Skeletal muscle satellite cell (primary cell): ENCODE results near the gene VSTM4.

Source experiments
- H3K27me3 ChIP-seq: 2 replicates; pipeline ENCODE4 v1.7.0; 2013; ENCODE audit warnings: low read length; ENCODE audit not compliant: control insufficient read depth, insufficient read depth
- H3K36me3 ChIP-seq: 2 replicates; pipeline ENCODE4 v1.7.0; 2013; ENCODE audit warnings: mild to moderate bottlenecking, control low read depth, low read length; ENCODE audit not compliant: insufficient read depth
- H3K4me1 ChIP-seq: 2 replicates; pipeline ENCODE4 v1.7.0; 2013; ENCODE audit warnings: low read length; ENCODE audit not compliant: control insufficient read depth, insufficient read depth
- H3K4me2 ChIP-seq: 2 replicates; pipeline ENCODE4 v1.7.0; 2013; ENCODE audit warnings: mild to moderate bottlenecking, low read length
- H3K4me3 ChIP-seq: 2 replicates; pipeline ENCODE4 v1.7.0; 2013; ENCODE audit warnings: low read length
- H3K9ac ChIP-seq: 2 replicates; pipeline ENCODE4 v1.7.0; 2013; ENCODE audit warnings: mild to moderate bottlenecking, low read depth, low read length, moderate library complexity
- H3K9me3 ChIP-seq: replicated peaks from 2 replicates; pipeline ENCODE4 v1.7.0; 2013; ENCODE audit warnings: mild to moderate bottlenecking, control low read depth, low read length

Gene VSTM4

DNA sequence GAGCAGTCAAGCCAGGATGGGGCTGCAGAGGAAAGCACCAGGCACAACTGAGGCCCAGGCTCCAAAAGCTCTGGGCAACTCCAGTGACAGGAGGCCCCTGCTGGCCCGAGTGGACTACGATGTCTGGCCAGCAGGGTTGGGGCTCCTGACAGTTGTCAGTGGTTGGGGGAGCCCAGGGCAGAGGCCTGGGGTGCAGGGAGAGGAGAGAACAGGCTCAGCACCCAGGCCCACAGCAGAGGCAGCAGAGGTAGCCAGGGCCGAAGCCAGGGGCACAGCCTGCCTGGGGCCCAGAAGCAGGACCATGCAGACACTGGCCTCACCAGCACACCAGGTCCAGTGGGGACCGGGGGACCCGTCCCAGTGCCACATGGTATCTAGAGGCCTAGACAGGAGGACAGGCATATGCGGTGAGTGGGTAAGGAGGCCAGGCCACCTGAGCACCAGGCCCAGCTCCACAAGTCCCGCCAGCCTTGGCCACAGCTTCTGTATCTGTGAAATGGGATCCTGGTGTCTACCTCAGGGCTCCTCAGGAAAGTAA is 129.6 kb downstream of the VSTM4 start:
- no peaks in the 10 kb centered on the region for H3K4me1 ChIP-seq
- H3K9ac ChIP-seq = no peak overlapping the region
- H3K36me3 ChIP-seq = no peaks in the 10 kb centered on the region
- H3K4me2 ChIP-seq = no peak overlapping the region
- H3K4me3 ChIP-seq = no peak overlapping the region
- H3K27me3 ChIP-seq = peaks cover 18% of the 10 kb centered on the region
- H3K9me3 ChIP-seq = no peaks in the 10 kb centered on the region

DNA sequence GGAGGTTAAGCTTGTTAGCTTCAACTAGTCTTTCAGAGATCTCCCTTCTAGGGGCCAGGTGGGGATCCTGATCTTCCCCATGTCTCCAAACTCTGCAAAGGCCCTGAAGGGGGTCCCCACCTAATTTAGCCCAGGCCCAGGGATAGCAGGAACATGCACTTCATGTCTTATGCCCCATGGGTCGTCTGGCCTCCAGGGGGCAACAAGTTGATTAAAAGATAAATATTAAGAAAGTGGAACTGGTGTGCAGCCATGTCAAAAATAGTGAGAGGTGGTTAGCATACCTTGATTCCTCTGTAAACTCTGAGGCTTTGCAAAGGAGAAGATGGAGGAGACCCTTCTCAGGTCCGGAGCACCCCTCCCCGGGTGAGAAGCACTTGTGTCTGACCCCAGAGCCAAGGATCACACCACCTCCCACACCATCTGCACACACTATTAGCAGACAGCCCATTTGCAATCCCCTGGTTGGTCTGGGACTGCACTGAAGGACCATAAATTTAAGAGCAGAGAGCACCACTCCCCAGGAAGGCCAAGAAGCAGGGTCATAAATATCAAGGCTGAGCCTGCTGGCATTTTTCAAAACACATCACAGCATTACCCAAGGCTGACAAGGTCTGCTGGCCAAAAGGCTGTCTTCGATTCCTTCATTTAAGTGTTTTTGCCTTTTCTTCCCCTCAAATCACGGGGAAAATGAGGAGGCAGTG is 131.5 kb downstream of the VSTM4 start:
- Histone ChIP-seq H3K9me3 (no peaks in the 10 kb centered on the region), H3K4me1 (no peaks in the 10 kb centered on the region), H3K36me3 (no peaks in the 10 kb centered on the region), H3K27me3 (peaks cover 20% of the 10 kb centered on the region), H3K4me3 (no peak overlapping the region), H3K4me2 (no peak overlapping the region), H3K9ac (no peak overlapping the region)

DNA sequence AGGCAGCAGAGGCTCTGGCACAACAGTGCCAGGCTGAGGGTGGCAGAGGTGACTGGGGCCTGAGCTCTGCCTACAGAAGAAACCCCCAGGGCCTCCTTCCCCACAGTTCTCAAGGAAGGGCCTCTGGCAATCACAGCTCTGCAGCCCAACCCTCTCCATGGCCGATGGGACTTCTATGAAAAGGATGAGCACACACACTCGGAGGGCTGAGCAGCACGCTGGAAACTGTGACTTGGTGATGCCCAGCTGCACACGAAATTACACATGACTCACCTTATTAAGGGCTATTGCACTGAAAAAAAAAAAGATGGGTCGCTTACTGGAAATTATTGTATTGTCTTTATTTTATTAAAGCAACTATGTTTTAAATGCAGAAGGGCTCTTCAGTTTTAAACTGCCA is 132.7 kb downstream of the VSTM4 start:
- Histone ChIP-seq H3K9me3 (no peaks in the 10 kb centered on the region), H3K4me1 (no peaks in the 10 kb centered on the region), H3K27me3 (peaks cover 18% of the 10 kb centered on the region), H3K36me3 (no peaks in the 10 kb centered on the region), H3K9ac (no peak overlapping the region), H3K4me3 (no peak overlapping the region), H3K4me2 (no peak overlapping the region)

DNA sequence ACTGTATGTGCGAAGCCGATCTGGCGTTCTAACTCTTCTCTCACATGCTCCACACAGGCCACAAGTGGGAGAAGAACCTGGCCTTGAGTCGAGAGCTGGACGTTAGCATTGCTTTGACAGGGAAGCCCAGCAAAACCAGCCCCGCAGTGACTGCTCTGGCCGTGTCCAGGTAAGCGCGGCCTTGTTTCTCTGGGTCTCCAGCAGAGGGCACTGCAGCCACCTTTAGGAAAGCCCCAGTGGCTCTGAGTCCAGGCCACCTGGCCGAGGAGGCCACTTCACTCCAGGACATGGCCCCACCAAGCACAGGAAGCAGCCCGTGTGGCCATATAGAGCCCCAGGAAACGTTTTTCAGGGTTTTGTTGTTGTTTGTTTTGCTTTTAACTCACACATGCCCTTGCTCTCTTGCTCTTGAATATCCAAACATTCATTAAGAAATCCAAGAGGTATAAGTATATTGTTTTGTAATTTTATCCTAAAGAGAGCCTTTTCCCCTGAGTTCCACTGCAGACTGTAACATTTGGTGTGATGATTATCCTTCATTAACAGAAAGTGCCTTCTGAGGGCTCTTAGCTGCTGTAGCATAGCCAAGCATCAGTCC is 133.9 kb downstream of the VSTM4 start:
- H3K9me3 ChIP-seq = no peaks in the 10 kb centered on the region
- peaks cover 14% of the 10 kb centered on the region for H3K27me3 ChIP-seq
- H3K4me3 ChIP-seq = no peak overlapping the region
- H3K4me1 ChIP-seq = no peaks in the 10 kb centered on the region
- H3K36me3 ChIP-seq = no peaks in the 10 kb centered on the region
- H3K9ac ChIP-seq = no peak overlapping the region
- H3K4me2 ChIP-seq = no peak overlapping the region

DNA sequence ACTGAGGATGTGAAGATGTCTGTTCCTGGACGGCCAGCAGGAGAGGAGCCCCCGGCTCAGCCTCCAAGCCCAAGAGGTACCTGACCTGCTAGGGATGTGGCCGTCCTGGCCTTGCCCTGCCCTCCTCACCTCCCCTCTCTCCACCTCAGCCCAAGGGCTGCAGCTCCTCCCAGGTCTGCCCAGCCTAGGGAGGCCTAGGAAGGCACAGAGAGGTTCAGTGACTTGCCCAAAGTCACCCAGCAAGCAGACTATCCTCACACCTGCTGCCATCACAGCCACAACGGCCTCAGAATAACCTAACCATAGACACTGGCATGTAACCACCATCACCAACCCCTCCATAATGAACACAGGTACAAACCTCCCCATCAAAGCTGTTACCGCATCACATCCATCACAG is 137.0 kb downstream of the VSTM4 start:
- Histone ChIP-seq H3K36me3 (no peaks in the 10 kb centered on the region), H3K9ac (no peak overlapping the region), H3K27me3 (peaks cover 11% of the 10 kb centered on the region), H3K4me2 (no peak overlapping the region), H3K4me3 (no peak overlapping the region), H3K4me1 (no peaks in the 10 kb centered on the region), H3K9me3 (no peaks in the 10 kb centered on the region)

DNA sequence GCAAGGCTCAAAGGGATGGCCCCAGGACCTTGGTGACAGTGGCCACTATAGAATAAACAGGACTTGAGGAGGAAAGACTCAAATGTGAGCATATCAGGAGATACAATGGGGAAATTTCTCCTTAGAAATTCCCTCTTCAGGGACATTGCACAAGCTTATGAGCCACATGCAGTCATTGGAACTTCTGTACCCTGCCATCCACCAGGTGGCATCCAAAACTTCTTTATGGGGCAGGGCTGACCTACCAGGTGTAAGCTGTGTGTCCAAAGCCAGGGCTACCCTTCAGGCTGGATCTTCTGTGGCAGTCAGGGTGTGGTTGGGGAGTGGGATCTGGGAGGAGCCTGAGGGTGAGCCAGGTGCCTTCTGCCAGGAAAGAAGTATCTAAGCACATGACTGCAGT is 139.1 kb downstream of the VSTM4 start:
- Histone ChIP-seq H3K4me2 (no peak overlapping the region), H3K9ac (no peak overlapping the region), H3K4me1 (no peaks in the 10 kb centered on the region), H3K9me3 (no peaks in the 10 kb centered on the region), H3K27me3 (peaks cover 16% of the 10 kb centered on the region), H3K4me3 (no peak overlapping the region), H3K36me3 (no peaks in the 10 kb centered on the region)

DNA sequence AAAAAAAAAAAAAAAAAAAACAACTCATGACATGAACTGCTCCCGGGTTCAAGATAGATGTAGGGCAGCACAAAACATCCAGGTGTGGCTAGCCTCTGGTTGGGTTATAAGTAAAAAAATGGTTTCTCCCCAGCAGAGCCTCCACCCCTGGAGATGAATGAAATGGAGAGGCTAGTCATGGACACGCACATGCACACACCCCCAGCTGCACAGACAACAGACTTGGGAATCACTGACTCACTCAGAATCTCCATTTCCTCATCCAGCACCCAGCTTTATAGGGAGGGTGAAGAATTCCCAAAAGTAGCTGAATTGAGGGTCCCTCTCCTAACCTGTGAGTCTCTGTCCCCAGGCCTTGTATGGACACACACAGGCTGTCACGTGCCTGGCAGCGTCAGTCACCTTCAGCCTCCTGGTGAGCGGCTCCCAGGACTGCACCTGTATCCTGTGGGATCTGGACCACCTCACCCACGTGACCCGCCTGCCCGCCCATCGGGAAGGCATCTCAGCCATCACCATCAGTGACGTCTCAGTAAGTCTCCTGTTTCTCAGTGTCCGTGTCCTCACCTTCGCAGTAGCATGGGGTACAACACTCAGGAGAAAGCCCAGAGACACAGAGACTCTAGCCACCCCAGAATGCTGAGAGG is 140.7 kb downstream of the VSTM4 start:
- H3K9me3 ChIP-seq = no peaks in the 10 kb centered on the region
- H3K36me3 ChIP-seq = no peaks in the 10 kb centered on the region

DNA sequence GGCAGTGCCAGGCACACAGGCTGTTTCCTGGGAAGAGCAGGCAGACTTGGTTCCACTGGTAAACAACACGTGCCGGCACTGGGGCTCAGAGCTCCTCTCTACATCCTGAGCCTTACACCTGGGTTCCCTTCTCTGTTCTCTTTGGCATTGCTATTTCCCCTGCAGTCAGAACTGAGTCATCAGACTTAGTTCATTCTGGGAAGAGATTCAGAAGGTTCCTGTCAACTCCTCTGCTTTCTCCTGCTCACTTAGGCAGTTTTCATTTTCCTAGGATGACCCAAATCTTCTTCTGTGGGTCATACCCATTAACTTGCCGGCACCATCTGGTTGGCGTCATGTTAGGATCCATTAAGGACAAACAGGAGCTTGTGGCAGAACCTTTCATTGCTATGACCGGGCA is 142.3 kb downstream of the VSTM4 start:
- H3K4me2 ChIP-seq = no peak overlapping the region
- H3K4me3 ChIP-seq = no peak overlapping the region
- H3K36me3 ChIP-seq = no peaks in the 10 kb centered on the region
- no peak overlapping the region for H3K9ac ChIP-seq
- no peaks in the 10 kb centered on the region for H3K9me3 ChIP-seq
- H3K4me1 ChIP-seq = no peaks in the 10 kb centered on the region
- peaks cover 5% of the 10 kb centered on the region for H3K27me3 ChIP-seq

More for the DNA sequence above, 140.7 kb downstream of the VSTM4 start:
- H3K4me2 ChIP-seq = no peak overlapping the region
- no peak overlapping the region for H3K4me3 ChIP-seq
- no peaks in the 10 kb centered on the region for H3K4me1 ChIP-seq
- no peak overlapping the region for H3K9ac ChIP-seq
- H3K27me3 ChIP-seq = peaks cover 10% of the 10 kb centered on the region

DNA sequence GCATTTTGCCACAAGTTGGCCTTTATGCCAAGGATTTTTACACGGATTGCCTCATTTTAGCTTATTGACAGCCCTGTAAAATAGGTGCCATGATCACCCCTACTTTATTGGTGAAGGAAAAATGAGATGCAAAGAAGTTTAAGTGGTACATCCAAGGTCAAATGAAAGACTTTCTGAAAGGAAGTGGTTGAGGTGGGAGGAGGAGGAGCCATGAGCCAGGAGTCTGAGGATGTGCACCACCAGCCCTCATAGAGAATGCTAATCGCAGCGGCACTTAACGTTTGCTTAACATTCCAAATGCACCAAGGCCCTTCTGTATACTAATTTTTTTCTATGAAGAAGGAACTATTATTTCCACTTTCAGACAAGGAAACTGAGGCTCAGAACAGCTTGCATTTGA is 144.7 kb downstream of the VSTM4 start:
- no peaks in the 10 kb centered on the region for H3K9me3 ChIP-seq
- no peak overlapping the region for H3K4me2 ChIP-seq
- H3K27me3 ChIP-seq = peaks cover 7% of the 10 kb centered on the region
- H3K4me1 ChIP-seq = no peaks in the 10 kb centered on the region
- no peak overlapping the region for H3K4me3 ChIP-seq
- no peak overlapping the region for H3K9ac ChIP-seq
- no peaks in the 10 kb centered on the region for H3K36me3 ChIP-seq

DNA sequence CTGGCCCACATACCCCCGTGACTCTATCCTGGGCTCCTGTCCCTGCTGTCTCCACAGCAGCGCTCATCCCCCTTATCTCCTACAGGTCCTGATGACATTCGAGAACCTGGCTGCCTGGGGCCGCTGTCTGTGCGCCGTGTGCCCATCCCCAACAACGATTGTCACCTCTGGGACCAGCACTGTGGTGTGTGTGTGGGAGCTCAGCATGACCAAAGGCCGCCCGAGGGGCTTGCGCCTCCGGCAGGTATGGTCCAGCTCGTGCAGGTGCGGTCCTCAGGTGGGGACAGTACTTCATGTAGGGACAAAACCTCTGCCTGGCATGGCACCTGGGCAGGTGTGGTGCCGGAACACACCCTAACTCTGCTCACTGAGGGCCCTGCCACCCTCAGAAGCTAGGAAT is 145.3 kb downstream of the VSTM4 start:
- no peaks in the 10 kb centered on the region for H3K4me1 ChIP-seq
- no peaks in the 10 kb centered on the region for H3K9me3 ChIP-seq
- no peaks in the 10 kb centered on the region for H3K36me3 ChIP-seq
- H3K9ac ChIP-seq = no peak overlapping the region
- peaks cover 12% of the 10 kb centered on the region for H3K27me3 ChIP-seq
- H3K4me2 ChIP-seq = no peak overlapping the region
- H3K4me3 ChIP-seq = no peak overlapping the region

DNA sequence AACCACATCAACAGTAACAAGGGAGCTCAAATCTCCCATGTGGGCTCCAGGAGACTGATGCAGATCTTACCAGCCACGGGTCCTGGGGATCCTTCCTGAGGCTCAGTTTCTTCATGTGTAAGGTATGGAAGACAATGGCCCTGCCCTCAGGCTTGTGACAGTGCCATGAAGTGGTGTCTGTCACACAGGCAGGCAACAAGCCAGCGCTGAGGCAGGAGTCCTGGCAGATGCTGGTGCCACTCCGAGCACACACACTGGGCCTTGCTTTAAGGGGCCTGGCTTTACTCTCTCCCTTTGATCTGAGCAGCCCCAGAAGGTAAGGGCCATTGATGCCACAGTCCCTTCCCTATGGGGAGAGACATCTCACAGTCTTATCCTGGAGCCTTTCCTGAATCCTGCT is 147.3 kb downstream of the VSTM4 start:
- H3K4me1 ChIP-seq = no peaks in the 10 kb centered on the region
- peaks cover 10% of the 10 kb centered on the region for H3K27me3 ChIP-seq
- no peak overlapping the region for H3K4me2 ChIP-seq
- no peaks in the 10 kb centered on the region for H3K36me3 ChIP-seq
- H3K9ac ChIP-seq = no peak overlapping the region
- H3K9me3 ChIP-seq = no peaks in the 10 kb centered on the region
- H3K4me3 ChIP-seq = no peak overlapping the region
